A549 (cell line): ENCODE data around the gene LTA4H.

Experiments
- CEBPB ChIP-seq, 2 experiments: fragments of >200 bp in 1 of 2; sonication (Bioruptor Twin) in 1 of 2; formaldehyde crosslinking in 1 of 2; IDR thresholded peaks; 2 replicates each; pipeline ENCODE4 v1.6.1; 2012 to 2016
- CTCF ChIP-seq: fragments of >200 bp; sonication (Bioruptor Twin); formaldehyde crosslinking; IDR thresholded peaks from 3 replicates; pipeline ENCODE4 v1.5.1; 2016
- JUNB ChIP-seq: fragments of >200 bp; sonication (Bioruptor Twin); formaldehyde crosslinking; IDR thresholded peaks from 2 replicates; pipeline ENCODE4 v1.6.1; 2016
- MAZ ChIP-seq: fragments of 150-350 bp; IDR thresholded peaks from 2 replicates; pipeline ENCODE4 v1.6.1; 2014; ENCODE audit warnings: antibody characterized with exemption, low read depth, low read length, borderline replicate concordance
- MYC ChIP-seq: IDR thresholded peaks from 2 replicates; pipeline ENCODE4 v1.6.1; 2012; ENCODE audit warnings: mild to moderate bottlenecking, inconsistent platforms, low read length, improper control_type of control experiment, borderline replicate concordance
- NR3C1 ChIP-seq: fragments of >200 bp; sonication (Bioruptor Twin); formaldehyde crosslinking; IDR thresholded peaks from 3 replicates; pipeline ENCODE4 v1.6.1; 2017
- RAD21 ChIP-seq, 2 experiments: fragments of >200 bp in 1 of 2; sonication (Bioruptor Twin) in 1 of 2; formaldehyde crosslinking in 1 of 2; IDR thresholded peaks in 1 of 2; conservative IDR thresholded peaks in 1 of 2; 2 replicates in 1 of 2; 3 replicates in 1 of 2; pipeline ENCODE4 v1.6.1; 2012 to 2018; ENCODE audit warnings: inconsistent platforms in 1 of 2
- REST ChIP-seq: fragments of 200-600 bp; sonication (generic); IDR thresholded peaks from 2 replicates; pipeline ENCODE4 v1.6.1; 2016; ENCODE audit warnings: antibody characterized with exemption, mild to moderate bottlenecking, moderate library complexity

DNA sequence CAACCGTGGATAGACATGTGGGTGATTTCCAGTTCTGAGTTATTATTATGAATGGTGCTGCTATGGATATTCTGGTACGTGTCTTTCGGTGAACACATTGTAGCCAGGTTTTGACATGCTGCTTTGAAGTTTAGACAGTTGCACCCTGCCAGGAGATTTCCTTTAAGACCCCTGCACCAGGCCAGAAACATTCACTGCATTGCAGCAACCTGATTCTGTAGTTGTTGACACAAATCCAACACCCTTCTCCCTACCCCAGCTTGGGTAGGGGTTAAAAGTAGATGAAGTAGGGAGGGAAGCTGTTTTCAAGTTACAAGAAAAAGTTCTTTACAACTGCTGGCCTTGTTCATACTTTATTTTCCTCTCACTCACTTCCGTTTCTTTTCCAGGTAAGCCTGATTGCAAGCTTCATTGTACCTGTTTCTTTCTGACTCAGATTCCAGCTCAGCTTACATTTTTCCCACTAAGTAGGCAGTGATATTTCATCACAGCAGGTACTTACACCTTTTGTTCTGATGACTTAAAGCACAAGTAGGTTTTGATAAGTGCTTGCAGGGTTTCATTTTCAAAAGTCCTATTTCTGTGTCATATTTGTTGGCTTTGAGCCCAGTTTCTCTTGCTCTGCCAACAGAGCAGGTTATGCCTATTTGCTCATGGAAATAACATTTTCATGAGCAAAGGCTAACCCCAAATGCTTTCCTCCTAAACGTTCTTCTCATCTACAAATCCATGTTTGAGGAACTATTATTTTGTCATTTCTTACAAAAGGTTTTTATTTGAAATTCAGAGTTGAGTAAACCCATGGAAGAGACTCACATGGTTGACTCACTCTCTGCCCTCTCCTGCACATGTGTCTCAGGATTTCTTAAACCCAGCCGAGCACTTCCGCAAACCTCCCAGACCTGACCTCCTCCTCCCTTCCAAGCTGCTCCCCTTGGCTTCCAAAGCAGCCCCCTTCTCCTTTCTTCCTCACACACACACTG is 12.1 kb upstream of the LTA4H start:
- TF ChIP-seq REST (no peak), MYC (no peak), NR3C1 (no peak), MAZ (no peak), CTCF (no peak), CEBPB (IDR thresholded peaks at IDR 0.05) (peak in 1 of 2 experiments; percentile 25; a peak in 1 of 4 replicates), JUNB (peak; percentile 64), RAD21 (conservative IDR thresholded peaks at IDR 0.05 in 1 of 2, IDR thresholded peaks at IDR 0.05 in 1 of 2) (no peak)
